Erythroblast (primary cell): ENCODE measurements around the gene CD44.

Source experiments
- GATA1 ChIP-seq: IDR thresholded peaks from 2 replicates; pipeline ENCODE4 v1.6.1; 2011; ENCODE audit warnings: low read depth, mild to moderate bottlenecking, control low read depth, low read length, moderate library complexity
- POLR2A ChIP-seq: IDR thresholded peaks from 2 replicates; pipeline ENCODE4 v1.6.1; 2011; ENCODE audit warnings: mild to moderate bottlenecking, low read length

- TF ChIP-seq POLR2A = no peak
- no peak for TF ChIP-seq GATA1
Observed at GRCh38 chr11:35122308-35122707, 16.7 kb upstream of the CD44 start.
